HG03558 (cell line): Measurements from ENCODE around the gene ZNF718.
"Not testable (repeated sequence)": the region's sequence is repeated elsewhere in the genome, so short reads cannot be mapped to it uniquely, and the experiment has no call there.

Source experiments
- ATAC-seq: cut with Tn5 transposase; IDR thresholded peaks from one replicate; pipeline ENCODE4 v1.9.1; 2021; ENCODE audit warnings: moderate number of reproducible peaks; ENCODE audit not compliant: unreplicated experiment; ENCODE audit errors: extremely low read depth

The ZNF718 gene

DNA sequence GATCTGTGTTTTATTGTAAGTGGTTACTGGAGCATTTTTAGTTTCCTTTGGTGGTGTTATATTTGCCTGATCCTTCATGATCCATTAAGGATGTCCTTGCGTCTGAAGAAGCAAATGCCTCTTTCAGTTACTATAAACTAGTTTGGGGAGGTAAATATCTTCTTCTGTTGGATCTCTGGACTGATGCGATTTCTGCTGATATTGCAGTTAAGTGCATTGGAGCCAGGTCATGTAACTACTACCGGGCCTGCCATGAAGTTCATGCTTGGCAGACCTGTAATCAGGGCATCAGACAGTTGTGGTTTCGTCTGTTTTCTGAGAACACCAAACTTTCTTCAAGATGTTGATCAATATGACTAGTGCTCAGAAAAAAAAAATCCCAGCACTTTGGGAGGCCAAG, 22.9 kb downstream of the ZNF718 start:
- no peak for ATAC-seq

DNA sequence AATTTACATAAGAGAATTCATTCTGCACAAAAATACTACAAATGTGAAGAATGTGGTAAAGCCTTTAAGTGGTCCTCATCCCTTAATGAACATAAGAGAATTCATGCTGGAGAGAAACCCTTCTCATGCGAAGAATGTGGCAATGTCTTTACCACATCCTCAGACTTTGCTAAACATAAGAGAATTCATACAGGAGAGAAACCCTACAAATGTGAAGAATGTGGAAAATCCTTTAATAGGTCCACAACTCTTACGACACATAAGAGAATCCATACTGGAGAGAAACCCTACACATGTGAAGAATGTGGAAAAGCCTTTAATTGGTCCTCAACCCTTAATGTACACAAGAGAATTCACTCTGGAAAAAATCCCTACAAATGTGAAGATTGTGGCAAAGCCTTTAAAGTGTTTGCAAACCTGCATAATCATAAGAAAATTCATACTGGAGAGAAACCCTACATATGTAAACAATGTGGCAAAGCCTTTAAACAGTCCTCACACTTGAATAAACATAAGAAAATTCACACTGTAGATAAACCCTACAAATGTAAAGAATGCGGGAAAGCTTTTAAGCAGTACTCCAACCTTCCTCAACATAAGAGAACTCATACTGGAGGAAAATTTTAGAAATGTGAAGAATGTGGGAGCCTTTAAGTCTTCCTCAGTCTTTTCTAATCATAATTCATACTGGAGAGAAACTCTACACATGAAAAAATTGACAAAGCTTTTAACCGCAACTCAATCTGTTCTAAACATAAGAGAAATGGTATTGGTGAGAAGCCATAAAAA, 37.4 kb downstream of the ZNF718 start:
- no peak for ATAC-seq

DNA sequence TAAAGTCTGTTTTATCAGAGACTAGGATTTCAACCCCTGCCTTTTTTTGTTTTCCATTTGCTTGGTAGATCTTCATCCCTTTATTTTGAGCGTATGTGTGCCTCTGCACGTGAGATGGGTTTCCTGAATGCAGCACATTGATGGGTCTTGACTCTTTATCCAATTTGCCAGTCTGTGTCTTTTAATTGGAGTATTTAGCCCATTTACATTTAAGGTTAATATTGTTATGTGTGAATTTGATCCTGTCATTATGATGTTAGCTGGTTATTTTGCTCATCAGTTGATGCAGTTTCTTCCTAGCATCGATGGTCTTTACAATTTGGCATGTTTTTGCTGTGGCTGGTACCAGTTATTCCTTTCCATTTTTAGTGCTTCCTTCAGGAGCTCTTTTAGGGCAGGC, 45.3 kb downstream of the ZNF718 start:
- not testable (repeated sequence) for ATAC-seq

DNA sequence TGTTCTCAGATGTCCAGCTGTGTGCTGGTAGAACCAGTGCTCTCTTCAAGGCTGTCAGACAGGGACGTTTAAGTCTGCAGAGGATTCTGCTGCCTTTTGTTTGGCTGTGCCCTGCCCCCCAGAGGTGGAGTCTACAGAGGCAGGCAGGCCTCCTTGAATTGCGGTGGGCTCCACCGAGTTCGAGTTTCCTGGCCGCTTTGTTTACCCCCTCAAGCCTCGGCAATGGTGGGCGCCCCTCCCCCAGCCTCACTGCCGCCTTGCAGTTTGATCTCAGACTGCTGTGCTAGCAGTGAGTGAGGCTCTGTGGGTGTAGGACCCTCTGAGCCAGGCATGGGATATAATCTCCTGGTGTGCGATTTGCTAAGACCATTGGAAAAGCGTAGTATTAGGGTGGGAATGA, 47.0 kb downstream of the ZNF718 start:
- ATAC-seq = not testable (repeated sequence)

DNA sequence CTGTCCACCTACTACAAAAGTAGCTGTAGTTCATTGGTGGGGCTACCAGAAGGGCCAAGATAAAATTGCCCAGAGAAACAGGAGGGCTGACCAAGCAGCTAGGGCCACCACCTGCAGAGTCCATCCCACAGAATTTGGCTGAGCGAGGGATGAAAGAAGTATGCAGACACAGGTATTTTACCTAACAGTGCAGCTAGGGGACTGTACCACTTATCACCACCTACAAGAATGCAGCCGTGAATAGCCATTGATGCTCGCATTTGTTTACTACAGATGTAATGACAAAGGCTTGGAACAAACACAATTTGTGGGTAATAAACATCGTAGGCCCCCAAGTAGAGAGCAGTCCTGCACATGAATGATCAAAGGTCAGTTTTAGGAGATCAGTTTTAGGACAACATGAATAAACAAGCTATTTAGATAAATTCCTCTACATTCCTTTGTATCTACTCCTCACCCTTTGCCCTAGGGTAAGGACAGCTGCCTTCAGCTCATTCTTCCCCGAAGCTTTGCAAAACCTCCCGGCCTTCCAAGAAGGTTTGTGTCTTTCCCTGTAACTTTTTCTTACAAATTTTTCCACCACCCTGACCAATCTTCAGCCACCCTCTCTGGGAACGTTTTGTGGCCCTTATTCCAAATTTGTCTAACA, 49.5 kb downstream of the ZNF718 start:
- ATAC-seq = no peak

DNA sequence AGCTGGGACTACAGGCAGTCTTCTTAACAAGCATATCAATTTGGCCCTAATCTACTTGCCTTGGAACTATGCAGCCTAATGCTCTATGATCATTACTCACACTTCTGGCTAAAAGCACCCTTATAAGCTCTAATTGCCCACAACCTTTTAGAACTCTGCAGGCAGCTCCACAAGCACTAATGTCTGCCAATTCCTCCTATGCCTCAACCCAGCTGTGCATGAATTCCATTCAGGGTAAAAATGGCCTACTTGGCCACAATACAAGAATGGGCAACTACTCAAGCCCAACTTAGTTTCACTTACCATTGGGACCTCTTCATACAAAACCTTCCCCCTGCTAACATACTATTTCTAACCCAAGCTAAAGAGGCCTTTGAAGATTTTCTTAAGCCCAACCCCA, 51.7 kb downstream of the ZNF718 start:
- ATAC-seq = no peak

DNA sequence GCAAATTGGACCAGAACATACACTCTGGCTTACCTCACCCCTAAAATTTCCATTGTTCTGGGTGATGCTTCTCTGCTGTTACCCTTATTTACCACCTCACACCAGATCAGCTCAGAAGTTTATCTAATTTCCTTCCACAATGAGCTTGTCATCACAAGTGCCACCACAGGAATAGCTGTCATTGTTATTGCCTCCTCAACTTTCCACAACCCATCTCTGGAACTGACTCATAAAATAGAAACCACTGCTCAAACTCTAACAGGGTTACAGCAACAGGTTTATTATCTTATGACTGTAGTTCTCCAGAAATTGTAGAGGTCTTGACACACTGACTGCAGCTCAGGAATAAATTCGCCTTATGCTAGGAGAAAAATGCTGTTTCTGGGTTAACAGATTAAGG, 52.7 kb downstream of the ZNF718 start:
- no peak for ATAC-seq

DNA sequence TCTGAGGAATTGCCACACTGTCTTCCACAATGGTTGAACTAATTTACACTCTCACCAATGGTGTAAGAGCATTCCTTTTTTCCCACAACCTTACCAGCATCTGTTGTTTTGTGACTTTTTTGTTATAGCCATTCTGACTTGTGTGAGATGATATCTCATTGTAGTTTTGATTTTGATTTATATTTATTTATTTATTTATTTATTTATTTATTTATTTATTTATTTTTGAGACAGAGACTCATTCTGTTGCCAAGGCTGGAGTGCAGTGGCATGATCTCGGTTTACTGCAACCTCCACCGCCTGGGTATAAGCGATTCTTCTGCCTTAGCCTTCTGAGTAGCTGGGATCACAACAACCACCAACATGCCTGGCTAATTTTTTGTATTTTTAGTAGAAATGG, 57.9 kb downstream of the ZNF718 start:
- ATAC-seq = not testable (repeated sequence)

DNA sequence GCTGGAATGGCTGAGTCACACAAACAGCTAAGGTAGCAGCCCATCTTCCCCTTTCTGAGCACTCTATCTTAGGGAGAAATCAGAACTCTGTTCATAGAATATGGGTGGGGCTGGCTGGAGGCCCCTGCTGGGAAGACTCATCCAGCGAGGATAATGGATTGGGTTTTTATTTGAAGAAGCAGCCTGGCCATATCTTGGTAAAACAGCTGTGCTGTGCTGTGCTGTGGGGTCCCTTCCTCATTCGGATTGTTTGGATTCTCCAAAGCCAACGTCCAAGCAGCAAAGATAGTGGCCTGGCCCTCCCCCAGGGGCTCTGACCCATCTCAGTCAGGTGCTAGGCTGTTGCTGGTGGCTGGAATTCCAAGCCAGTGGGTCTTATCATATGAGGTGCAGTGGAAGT, 63.8 kb downstream of the ZNF718 start:
- ATAC-seq = no peak

DNA sequence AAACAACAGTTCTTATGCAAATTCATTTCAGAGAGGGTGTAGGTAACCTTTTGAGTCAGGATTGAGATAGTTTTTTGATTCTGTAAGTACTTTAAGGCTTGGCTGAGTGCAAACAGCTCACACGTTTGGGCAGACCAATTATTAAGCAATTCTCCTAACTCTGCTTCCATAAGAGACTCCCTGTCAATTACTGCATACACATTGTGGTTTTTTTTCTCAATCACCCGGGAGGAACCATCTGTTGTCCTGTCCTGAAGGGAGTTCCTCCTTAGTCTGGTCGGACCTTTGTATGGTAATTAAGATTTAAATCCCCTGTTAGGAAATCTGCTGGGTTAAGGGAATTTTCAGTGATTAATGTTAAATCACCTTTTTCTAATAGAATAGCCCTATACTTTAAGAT, 70.9 kb downstream of the ZNF718 start:
- ATAC-seq = not testable (repeated sequence)

DNA sequence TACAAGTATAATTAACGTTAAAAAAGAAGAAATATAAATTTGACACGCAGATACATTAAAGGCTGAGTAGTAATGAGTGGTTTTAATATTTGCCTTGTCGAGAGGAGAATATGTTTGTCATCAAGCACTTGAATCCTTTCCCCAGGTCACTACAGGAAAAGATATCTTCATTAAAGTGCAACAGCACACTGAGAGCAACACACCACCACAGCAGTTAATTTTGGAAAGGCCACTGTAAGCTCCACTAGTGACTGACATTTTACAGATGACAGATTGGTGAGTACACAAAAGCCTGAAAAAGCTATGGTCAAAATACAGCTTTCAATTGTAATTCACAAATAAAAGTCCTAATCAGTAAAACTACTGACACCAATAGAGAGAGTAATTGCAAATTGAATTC, 76.6 kb downstream of the ZNF718 start:
- no peak for ATAC-seq

DNA sequence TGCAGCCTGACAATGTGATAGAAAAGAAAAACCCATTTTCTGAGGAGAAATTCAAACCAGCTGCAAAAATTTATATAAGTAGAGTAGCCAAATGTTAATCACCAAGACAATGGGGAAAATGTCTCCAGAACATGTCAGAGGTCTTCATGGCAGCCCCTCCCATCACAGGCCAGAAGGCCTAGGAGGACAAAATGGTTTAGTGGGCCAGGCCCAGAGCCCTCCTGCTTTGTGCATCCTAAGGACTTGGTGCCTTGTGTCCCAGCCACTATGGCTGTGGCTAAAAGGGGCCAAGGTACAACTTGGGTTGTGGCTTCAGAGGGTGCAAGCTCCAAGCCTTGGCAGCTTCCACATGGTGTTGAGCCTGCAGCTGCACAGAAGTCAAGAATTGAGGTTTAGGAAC, 78.5 kb downstream of the ZNF718 start:
- ATAC-seq = not testable (repeated sequence)

DNA sequence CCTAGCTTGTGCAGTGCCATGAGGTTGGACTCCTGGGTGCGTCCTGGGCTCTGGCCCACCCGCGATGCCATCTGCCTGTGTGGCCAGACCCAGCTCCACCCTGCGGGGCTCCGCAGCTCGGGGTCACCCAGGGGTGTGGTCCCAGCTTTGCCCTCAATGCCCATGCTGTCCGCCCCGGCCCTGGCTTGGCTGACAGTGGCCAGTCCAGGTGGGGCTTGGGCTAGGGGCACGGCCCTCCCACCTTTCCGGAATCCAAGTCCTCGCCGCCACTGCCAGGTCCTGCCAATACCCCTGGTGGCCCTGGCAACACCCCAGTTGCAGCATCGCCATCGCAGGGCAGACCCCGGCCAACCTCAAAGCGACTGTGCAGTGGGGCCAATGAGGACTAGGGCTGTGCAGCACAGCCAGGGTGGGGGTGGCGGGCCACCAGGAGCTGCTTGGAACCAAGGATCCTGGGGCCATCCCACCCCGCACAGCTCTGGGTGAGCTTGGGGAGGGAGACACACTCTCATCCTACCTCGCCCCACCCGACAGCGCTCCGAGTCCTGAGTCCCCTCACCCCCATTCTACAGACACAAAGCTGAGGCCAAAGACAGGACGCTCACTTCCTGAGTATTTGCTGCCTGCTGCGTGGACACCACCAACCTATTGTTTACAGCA, 80.9 kb downstream of the ZNF718 start:
- no peak for ATAC-seq

DNA sequence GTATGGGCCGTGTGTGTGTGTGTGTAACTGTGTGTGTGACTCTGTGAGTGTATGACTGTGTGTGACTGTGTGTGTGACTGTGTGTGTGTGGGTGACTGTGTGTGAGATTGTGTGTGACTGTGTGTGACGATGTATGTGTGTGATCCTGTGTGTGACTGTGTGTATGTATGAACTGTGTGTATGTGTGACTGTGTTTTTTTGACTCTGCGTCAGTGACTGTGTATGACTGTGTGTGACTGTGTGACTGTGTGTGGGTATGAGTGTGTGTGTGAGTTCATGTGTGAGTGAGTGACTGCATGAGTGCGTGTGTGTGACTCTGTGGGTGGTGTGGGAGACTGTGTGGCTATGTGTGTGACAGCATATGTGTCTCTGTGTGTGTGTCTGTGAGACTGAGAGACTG, 81.8 kb downstream of the ZNF718 start:
- no peak for ATAC-seq

DNA sequence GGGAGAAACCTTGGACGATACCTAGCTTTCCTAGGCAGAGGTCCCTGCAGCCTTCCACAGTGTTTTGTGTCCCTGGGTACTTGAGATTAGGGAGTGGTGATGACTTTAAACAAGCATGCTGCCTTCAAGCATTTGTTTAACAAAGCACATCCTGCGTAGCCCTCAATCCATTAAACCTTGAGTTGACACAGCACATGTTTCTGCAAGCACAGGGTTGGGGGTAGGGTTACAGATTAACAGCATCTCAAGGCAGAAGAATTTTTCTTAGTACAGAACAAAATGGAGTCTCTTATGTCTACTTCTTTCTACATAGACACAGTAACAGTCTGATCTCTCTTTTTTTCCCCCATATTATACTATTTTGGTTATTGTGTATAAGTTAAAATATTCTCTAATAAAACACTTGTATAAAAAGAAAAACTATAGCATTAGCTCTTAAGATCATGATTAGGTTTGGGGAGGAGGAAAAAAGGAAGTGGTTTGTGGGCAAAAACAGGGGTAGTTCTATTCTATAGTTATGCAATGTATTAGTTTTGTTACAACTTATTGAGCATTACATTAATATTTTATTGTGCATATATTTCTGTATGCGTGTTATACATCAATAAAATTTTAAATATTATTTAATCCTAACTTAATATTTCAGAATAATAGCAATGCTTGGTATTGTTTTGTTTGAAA, 84.3 kb downstream of the ZNF718 start:
- ATAC-seq = not testable (repeated sequence)

DNA sequence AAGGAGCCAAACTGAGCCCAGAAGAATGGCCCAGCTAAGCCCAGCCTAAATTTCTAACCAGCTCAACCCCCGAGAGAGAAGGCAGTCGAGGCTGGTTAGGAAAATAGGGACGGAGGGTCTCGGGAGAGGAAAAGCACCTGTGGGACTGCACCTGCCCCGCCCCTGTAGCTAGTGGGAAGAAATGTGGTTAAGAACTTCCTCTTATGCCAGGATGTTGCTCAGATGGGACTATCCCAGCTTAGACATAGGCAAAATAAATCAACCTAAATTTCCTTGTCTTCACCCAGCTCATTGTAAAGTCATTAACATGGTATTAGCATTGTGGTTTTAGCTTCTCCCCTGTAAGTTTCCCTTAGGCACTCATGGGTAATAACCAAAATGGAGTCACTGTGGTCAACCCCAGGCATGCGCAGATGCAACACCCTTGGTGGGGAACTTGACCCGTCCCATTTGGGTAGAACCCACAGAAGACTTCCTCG, 86.8 kb downstream of the ZNF718 start:
- ATAC-seq = no peak

DNA sequence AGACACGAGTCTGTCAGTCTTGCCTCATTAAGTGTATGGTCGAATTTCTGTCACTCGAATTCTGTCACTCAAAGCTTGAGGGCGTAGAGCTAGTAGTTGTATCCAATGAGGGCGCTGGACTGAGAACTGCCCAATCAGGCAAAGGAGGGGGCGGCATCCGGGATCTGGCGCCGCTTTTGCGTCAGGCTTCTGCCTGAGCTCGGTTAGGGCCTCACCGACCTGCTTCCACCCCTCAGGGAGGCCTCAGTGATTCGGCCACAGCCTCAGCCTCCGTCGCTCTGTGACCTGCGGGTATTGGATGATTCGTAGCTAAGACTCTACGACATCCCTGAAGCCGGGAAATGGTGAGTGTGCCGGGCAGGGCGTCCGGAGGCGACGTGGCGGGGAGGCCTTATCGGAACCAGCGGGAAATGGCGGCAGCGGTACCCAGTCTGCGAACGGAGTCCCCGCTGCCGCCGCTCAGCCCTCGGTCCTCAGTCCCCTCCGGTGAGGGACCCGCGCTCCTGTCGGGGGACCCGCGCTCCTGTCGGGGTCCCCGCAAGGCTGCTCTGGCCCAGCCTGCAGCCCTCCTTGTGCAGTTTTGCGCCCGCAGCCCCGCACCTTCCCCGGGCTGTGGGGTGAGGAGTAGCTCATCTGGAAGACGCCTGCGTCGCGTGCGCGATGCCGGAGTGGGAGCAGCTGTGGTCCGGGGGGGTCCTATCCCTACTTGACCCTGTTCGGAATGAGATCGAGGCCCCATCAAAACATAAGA, 88.3 kb downstream of the ZNF718 start:
- no peak for ATAC-seq

DNA sequence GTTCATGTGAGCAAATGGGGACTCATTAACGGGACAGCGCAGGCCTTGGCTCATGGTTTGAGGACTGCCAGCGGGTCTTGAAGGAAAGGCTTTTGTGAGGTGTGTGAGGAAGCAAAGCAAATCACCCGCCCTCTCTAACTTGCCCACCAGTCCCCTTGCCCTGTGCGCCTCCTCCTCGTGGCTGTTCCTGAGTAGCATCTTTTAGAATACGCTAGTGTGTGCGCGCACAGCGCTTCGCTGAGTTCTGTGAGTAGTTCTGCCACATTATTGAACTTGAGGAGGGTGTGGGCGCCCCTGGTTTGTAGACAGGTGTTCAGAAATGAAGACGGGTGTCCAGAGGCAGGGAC, 88.9 kb downstream of the ZNF718 start:
- ATAC-seq = not testable (repeated sequence)
